ENCODE results near the gene SFXN3.
A peak's percentile ranks its signal among the peaks of the same experiment; 100 is the strongest.

SFXN3 gene

DNA sequence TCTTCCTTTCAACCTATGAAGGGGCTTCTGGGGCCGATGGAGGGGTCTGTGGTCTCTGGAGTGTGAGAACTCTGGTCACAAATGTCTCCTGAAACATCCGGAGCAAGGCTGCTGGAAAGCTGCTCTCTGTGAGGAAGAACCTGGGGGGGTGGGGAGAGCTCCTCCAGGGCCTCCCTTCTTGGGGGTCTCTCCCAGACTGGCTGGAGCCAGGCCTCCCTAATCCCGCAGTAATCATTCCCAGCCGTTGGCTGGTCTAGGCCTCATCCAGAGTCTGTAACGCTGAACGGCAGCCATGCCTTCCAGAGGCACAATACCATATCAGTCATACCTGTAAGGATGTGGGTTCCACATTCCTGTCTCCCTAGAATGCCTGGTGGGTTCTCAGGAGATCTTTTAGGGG is 35.9 kb upstream of the SFXN3 start:
- no peak for DNase-seq (ENCODE audit: low read depth)
- H3K4me3 ChIP-seq (ENCODE audit: control insufficient read depth, low read depth, low read length): no peak overlapping the region

DNA sequence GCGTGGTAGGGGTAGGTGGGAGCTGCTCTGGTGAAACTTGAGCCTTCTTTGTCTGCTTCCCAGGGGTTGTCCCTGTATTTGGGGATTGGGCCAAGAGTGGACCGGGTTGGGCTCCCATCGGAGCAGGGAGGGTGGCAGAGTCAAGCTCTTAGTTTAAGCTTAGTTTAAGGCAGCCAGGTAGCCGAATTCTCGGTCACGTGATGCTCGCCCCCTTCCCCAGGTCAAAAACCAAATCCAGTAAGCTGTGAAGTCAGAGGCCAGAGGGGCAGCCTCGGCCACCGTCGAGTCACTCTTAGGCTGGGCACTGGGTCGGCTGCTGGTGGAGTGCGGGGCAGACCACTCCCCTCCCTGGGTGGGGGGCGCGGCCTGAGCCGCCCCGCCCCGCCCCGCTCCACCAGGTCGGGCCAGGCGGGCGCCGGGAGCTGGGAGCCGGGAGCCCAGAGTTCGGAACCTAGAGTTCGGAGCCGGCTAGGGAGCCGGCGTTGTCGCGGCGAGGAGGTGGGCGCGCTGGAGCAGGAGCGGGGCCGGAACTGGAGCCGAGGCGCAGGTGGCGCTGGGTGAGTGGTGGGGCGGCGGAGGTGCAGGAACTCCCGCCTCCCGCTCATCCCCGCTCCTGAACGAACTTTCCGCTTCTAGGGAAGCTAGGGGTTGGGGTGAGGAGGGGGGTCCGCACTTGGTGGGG is 34.2 kb upstream of the SFXN3 start:
- peak overlapping the region; percentile 70 for H3K4me3 ChIP-seq (ENCODE audit: control insufficient read depth, low read depth, low read length)
- TF ChIP-seq, protein P1, sequence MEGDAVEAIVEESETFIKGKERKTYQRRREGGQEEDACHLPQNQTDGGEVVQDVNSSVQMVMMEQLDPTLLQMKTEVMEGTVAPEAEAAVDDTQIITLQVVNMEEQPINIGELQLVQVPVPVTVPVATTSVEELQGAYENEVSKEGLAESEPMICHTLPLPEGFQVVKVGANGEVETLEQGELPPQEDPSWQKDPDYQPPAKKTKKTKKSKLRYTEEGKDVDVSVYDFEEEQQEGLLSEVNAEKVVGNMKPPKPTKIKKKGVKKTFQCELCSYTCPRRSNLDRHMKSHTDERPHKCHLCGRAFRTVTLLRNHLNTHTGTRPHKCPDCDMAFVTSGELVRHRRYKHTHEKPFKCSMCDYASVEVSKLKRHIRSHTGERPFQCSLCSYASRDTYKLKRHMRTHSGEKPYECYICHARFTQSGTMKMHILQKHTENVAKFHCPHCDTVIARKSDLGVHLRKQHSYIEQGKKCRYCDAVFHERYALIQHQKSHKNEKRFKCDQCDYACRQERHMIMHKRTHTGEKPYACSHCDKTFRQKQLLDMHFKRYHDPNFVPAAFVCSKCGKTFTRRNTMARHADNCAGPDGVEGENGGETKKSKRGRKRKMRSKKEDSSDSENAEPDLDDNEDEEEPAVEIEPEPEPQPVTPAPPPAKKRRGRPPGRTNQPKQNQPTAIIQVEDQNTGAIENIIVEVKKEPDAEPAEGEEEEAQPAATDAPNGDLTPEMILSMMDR (conservative IDR thresholded peaks at IDR 0.05; ENCODE audit: control insufficient read depth, insufficient read depth, low read depth, low read length): no peak
- no peak for DNase-seq (ENCODE audit: low read depth)

More for the DNA sequence above, 35.9 kb upstream of the SFXN3 start:
- TF ChIP-seq, protein P1 (conservative IDR thresholded peaks at IDR 0.05; ENCODE audit: control insufficient read depth, insufficient read depth, low read depth, low read length): no peak

DNA sequence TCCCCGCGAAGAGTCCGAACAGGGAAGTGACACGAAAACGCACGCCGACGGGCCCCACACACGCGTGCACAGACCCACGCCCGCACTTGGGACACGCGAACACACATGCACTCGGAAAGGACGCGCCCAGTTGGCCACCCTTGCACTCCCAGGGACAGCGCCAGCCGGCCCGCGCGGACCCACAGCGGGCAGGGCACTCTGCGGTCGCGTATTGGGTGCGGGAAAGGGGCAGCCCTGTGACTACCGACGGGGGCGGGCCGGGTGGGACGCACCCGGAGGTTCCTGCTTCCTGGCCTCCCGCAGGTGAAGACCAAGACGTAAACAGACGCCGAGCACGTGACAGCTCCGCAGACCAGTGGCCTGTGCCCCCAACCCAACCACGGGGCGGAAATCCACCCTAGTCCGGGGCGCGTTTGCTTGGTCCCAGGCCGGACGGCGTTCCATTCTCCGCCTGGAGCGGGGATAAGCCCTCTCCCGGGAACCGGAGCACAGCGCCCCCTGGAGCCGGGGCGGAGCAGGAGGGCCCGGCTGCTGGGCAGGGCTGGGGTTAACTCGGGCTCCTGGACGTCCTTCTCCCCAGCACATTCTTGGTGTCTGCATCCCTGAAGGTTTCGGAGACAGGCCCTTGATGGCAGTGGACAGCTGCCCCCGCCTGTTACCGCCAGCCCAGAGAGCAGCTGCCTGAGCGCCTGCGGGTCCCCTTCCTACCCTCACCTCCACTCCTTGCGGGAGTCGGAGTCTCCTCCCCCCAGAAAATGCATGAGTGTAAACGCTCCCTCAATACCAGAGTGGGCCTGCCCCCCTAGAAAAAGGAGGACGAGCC is 33.5 kb upstream of the SFXN3 start:
- peak; percentile 74 for DNase-seq (ENCODE audit: low read depth)
- peak overlapping the region; percentile 70 for H3K4me3 ChIP-seq (ENCODE audit: control insufficient read depth, low read depth, low read length)
- TF ChIP-seq, protein P1 (conservative IDR thresholded peaks at IDR 0.05; ENCODE audit: control insufficient read depth, insufficient read depth, low read depth, low read length): peak; percentile 76

DNA sequence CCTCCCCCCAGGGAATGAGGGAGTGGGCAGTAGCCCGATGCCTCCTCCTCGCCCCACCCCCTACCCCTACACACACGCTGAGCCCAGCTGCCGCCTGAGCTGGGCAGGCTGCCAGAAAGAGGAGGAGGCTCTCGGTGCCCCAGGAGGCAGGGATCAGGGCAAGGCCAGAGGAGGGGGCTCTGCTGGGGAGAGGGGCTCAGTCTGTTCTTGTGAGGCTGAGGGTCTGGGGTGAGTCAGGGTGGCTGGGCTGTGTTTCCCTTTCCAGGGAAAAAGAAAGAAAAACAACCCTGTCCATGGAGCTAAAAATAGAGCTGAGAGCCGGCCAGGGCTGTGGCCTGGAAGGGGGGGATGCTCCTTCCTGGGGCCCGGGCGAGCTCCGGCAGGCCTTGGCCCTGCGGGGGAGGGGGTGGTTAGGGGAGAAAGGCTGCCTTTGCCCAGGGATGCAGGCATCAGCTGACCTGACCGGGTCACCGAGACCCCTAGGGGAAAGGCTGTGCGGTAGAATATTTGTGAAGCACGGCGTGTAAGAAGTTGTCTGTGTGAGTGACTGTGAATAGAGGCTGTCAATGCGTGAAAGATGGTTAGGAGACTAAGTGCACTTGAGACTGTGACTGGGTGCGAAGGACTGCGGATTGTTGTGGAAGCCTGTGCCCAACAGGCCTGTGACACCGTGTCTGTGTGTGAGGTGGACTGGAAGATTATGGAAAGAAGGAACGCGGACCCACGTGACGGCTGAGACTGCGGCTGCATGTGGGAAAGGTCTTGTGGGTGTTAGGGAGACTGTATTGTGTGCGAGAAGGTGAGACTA is 32.6 kb upstream of the SFXN3 start:
- peak overlapping the region; percentile 70 for H3K4me3 ChIP-seq (ENCODE audit: control insufficient read depth, low read depth, low read length)
- TF ChIP-seq, protein P1 (conservative IDR thresholded peaks at IDR 0.05; ENCODE audit: control insufficient read depth, insufficient read depth, low read depth, low read length): no peak
- DNase-seq (ENCODE audit: low read depth): peak; percentile 81

DNA sequence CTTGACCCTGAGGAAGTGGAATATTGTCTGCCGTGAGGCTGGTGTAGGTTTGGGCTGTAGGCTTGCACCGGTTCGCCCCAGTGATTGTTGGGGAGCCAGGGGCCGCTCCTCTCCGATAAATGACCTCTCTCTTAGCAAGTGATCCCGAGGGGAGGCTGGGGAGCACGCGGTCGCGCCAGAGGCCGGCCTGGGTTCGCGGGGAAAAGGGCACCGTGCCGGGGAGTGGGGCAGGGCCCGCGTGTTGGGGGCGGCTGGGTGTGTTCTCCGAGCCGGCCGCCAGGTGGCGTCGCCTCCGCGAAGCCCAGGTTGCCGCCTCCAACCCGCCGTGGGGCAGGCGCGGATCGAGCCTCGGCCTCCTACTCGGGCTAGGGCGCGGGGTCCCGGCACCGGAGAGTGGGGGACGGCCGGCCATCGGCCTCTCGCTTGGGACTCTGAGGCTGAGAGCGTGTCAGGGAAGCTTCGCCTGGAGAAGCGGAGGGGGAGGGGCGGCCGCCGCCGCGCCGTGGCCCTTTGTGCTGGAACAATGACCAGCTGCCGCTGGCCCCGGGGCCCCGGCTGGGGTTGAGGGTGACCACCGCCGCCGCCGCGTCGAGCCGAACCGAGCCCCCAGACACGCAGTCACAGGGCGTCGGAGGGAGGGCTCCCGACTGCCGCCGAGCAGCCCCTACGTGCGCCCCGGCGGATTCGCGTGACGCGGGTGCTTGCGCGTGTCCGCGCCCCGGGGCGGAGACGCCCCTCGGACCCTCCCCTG is 31.9 kb upstream of the SFXN3 start:
- peak overlapping the region; percentile 70 for H3K4me3 ChIP-seq (ENCODE audit: control insufficient read depth, low read depth, low read length)
- TF ChIP-seq, protein P1 (conservative IDR thresholded peaks at IDR 0.05; ENCODE audit: control insufficient read depth, insufficient read depth, low read depth, low read length): no peak
- DNase-seq (ENCODE audit: low read depth): peak; percentile 63

DNA sequence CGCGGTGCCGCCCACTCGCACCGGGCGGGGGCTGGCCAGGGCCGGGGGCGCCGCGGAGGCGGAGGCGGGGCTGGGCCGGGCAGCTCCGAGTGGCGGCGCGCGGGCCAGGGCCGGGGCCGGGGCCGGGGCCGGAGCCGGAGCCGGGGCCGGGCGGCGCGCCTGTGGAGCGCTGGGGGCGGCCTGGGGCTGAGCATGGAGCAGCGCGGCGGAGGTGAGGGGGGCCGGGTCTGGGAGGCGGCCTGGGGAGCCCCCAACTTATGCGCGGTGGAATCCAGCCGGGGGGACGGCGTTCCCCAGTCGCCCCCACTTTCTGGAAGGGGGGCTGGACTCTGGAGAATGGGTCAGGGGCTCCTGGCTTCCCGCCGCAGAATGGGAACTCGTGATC is 31.3 kb upstream of the SFXN3 start, which contains the start of gene LZTS2:
Gene LZTS2, plus strand, starts transcription at position 67 of the 385 bp plus-strand sequence. CDS start 2,731 bp downstream, outside the sequence.
- TF ChIP-seq, protein P1 (conservative IDR thresholded peaks at IDR 0.05; ENCODE audit: control insufficient read depth, insufficient read depth, low read depth, low read length): no peak
- H3K4me3 ChIP-seq (ENCODE audit: control insufficient read depth, low read depth, low read length): peak within 1 kb of the TSS; percentile 80
- no peak for DNase-seq (ENCODE audit: low read depth)

Data from fibroblast of mammary gland (primary cell).